ENCODE results near the gene CALD1.

GRCh38 chr7:134788191-134788590 lies 8.8 kb downstream of the CALD1 start:
- TF ChIP-seq CTCF (IDR thresholded peaks at IDR 0.05) (no peak), POLR2A (IDR thresholded peaks at IDR 0.05; ENCODE audit: low read length) (no peak), HDAC2 (IDR thresholded peaks at IDR 0.05) (no peak), CBX8 (IDR thresholded peaks at IDR 0.05) (no peak), JUNB (IDR thresholded peaks at IDR 0.05) (no peak), MAX (IDR thresholded peaks at IDR 0.05) (no peak), CEBPB (IDR thresholded peaks at IDR 0.05) (no peak), HOXA7 (CRISPR knock-in tag; IDR thresholded peaks at IDR 0.05) (no peak), USF2 (IDR thresholded peaks at IDR 0.05) (no peak), KDM1A (IDR thresholded peaks at IDR 0.05; ENCODE audit: low read depth) (no peak), RFX5 (IDR thresholded peaks at IDR 0.05) (no peak), HMGXB4 (CRISPR knock-in tag; IDR thresholded peaks at IDR 0.05; ENCODE audit: borderline replicate concordance) (no peak)

Data from A549 (cell line).